GM19324 (cell line): ENCODE data around the gene LGALS3.

Source experiments
- ATAC-seq: cut with Tn5 transposase; IDR thresholded peaks from one replicate; pipeline ENCODE4 v1.9.1; 2021; ENCODE audit warnings: mild to moderate bottlenecking, moderate library complexity; ENCODE audit not compliant: unreplicated experiment, low FRiP score

Gene LGALS3

DNA sequence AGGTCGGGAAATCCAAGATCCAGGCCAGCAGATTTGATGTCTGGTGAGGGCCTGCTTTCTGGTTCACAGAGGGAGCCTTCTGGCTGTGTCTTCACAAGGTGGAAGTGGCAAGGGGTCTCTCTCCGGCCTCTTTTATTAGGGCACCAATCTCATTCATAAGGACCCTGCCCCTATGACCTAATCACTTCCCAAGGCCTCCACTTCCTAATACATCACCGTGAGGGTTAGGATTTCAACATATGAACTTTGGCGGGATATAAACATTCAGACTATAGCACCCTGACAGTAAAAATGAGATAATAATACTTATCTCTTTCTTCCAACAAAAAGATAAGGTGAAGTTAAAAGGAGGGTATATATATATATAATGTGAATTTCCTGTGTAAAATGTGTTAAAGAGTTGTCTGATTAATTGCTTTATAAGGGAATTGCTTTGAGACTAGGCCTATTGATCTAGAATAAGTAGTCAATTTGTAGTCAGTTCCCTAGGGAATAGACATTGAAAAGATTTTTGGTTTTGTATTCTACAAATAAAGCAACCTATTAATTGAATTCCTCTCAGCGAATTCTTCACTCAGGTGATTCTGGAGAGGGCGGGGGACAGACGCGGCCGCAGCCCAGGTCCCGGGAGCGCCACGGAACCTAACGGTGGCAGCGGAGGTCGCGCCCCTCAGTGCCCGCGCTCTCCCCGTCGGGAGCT, 516 bp upstream of the LGALS3 start:
- no peak for ATAC-seq

DNA sequence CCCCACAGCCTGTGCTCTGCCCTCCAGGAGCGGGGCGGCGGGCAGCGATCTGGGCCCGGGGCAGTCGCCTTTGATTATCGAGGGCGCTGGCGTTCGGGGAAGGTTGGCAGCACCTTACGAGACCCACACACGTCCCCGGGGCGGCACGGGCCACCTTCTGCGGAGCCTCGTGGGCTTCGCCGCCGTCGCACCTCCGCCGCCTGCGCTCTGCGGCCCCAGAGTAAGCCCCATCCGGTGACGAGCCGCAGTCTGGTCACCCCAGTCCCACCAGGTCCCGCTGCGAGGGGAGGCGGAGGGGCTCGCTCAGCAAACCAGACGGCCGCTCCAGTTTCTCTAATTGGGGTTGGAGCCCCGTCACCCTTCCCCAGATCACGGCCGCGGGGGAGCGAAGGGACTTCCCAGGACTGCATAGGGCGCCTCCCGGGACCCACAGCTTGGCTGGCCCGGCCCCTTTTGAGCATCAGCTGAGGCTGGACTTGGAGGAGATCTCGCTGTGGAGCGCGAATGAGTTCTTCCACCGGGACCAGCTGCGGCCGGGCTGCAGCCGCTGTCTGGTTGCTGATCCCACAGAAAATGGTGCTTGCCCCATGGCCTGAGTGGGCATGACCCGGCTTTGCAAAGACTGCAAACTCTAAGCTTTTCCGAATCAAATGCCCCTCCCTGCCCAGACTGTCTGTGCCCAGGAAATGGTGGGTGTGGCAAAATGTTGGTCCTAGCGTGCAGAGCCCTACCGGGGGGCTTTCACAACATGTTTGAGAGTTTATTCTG, 560 bp downstream of the LGALS3 start:
- peak; percentile 71 for ATAC-seq

DNA sequence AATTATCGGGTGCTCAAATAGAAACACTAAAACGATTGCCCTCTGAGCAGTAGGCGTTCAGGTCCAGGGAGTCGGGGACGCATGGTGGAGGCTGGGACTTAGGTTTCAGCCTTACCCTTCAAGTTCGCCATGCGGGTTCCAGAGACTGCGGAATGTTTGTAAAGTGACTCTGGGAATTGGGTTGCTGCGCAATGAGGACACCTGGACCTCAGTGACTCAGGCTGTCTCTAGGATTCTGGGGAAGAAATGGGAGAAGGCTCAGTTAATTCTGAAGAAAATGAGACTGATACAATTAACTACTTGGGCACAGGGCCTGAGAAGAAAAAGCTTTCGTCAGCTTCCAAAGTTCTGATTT, 1.1 kb downstream of the LGALS3 start:
- ATAC-seq: no peak

DNA sequence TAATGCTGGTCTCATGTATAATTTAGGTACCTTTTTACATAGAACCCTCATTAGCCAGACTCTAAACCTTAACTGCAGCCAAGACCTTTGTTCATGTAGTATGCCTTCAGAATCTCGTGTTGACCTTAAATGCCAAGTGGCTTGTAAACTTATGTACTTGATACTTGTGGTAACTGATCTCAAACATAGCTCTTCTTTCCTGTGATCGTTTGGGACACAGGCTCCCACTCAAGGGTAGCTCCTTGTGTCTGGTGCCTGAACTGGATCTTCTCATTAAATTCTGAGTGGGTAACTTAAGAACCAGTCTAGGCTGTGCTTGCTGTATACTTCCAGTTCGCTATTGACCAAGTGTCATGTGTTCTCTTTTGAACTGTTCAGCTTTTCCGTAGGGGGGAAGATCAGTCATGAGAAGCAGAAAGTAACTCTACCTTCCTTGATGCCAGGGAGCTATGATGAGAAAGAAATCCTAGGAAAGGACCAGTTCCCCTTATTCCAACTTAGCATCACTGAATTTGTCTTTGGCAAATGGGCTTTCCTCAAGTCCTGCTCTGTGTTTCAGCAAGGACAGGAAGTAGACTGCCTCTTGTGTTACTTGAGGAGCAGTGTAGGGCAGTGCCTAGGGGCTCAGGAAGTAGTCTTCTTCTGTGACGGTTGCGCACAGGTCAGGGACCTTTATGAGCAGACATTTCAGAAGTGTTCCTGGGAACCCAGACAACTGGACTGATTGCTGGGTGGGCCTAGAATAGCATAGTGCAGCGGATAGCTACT, 2.5 kb downstream of the LGALS3 start:
- ATAC-seq: no peak

DNA sequence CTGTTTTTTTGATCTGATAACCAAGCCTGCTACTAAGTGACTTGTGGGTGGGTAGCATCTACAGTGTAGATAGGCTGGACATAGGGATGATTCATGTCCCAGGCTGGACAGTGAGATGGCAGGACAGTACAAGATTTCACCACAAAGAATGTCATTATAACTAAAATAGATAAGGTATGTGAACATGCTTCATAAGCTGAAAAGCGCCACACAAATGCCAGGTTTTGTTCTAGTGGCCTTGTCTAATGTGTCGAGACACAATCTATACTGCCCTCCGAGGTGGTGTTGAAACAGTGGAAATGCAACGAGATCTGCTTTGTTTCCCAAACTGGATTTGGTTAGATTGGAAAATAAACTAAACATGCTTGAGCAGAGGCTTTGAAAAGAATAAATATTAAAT, 4.4 kb downstream of the LGALS3 start:
- ATAC-seq: no peak

DNA sequence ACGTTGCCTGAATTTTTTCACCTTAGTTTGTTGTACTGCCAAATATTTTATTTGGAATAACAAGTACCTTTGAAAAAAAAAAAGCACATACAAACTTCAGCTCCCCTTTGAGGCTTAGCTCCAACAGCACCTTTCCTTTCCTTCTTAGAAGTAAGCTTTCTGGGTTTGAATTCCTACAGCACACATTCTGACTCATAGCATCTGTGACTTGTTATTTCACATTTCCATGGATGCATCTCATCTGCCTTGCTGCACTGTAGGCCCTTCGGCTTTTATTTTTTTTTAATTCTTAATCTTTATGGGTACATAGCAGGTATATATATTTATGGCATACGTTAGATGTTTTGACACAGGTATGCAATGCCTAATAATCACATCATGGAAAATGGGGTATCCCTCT, 7.2 kb downstream of the LGALS3 start:
- ATAC-seq: no peak

DNA sequence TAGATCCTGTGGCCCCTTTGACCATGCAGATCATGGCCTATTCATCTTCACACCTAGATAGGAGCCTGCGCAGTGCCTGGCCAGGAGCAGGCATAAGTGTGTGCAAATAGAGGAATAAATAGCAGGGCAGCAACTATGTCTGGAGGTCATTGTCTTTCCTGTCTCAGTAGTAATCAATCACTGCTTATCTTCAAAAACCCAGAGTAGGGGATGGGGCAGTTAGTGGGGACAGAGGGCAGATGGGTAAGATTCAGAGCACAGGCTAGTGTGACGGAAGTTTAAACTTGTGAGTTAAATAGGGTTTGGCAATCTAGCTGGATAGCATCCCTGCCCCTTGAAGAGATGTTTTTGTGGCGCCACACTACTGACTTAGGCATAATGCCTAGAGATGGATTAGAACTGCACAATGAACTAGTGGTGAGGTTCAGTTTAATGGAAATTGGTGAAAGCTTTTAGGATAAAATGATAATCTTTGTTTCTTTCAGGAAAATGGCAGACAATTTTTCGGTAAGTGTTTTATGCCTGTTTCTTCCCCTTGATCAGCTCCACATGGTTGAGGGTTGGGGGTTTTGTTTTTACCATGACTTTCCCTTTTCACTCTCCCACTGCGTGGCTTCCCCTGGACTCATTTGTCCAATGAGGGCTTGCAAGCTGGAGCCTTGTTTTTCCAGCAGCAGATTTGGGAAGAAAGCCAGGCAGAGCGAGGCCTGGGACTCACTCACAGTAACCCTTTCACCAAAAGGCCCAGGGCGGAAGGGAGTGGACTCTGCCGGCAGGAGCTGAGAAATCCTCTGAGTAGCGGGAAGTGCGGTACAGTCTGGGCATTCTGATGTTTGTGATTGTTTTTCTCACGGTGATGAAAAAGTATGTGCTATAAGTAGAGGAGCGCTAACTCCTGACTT, 8.1 kb downstream of the LGALS3 start:
- ATAC-seq: no peak

DNA sequence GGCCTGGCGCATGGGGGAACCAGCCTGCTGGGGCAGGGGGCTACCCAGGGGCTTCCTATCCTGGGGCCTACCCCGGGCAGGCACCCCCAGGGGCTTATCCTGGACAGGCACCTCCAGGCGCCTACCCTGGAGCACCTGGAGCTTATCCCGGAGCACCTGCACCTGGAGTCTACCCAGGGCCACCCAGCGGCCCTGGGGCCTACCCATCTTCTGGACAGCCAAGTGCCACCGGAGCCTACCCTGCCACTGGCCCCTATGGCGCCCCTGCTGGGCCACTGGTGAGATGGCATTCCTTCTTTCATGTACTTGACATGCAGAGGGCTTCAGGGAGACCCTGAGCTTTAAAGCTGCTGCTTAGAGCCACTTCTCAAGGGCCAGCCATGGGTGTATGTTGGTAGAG, 9.0 kb downstream of the LGALS3 start:
- no peak for ATAC-seq

DNA sequence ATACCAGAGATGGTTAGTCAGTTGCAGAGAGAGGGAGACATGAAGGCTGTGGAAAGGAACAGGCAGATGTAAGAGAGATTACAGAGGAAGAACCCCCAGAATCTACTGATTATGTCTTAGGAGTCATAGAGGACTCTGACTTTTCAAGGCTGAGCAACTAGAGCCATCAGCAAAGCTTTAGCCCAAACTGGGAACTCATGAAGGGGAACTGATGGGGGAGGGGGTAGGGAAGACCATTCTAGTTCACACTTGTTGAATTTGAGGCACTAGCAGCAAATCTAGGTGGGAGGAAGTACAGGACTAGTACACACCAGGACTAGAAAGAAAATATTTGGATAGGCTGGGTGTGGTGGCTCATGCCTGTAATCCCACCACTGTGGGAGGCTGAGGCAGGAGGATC, 10.1 kb downstream of the LGALS3 start:
- no peak for ATAC-seq

DNA sequence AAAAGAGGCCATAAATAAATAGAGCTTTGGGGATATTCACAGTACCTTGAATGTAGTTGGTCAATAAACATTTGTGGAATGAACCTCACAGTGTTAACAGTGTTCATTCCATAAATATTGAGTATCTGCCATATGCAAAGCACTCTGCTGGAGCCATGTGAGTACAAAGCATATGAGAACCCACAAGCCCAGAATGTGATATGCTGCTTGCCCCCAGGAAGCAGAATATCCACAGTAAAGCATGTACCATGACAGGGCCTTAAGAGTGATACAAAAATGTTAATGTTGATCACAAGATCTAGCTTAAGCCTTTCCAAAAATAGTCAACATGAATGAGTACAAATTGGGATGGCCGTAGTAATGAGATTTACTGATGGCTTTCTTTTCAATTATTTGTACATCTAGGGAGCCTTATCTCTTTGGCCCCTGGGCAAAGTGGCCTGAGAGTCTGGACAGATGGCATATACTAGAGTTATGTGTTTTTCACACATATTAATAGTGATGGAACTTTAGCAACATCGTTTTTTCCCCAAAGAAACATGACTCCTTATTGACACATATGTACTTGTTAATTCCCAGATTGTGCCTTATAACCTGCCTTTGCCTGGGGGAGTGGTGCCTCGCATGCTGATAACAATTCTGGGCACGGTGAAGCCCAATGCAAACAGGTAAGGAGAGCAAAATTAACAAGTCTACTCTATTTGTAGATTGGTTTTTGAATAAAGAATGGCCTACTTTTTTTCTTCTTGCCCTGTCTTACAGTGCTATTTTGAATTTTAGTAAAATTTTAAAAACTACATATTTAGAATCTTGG, 10.9 kb downstream of the LGALS3 start:
- ATAC-seq: no peak

DNA sequence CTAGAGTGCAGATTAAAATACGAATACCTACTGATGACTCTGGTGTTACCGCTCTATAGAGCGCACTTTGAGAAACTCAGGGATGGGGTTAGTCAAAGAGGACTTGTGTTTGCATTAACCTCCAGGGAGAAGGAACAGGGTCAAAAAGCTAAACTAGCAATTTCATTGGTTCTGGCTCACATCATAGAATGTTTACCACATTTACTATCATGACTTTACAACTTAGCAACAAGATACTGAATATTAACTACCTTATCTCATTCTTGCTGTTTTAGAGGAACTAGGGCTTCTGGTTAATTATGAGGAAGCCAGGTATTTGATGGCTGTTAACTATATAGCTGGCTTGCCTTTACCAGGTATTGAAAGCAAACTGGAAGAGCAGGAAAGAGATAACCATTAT, 12.8 kb downstream of the LGALS3 start:
- ATAC-seq: no peak

DNA sequence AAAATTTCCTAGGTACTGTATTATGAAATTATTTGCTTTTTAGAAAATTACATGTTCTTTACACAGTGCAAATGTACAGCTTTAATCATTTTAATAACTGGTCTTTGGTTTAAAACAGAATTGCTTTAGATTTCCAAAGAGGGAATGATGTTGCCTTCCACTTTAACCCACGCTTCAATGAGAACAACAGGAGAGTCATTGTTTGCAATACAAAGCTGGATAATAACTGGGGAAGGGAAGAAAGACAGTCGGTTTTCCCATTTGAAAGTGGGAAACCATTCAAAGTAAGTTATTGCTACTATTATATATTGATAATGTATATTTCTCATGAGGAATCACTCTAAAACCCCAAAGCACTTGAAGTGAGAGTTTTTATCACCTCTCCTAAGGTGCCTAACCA, 13.4 kb downstream of the LGALS3 start:
- ATAC-seq: no peak

DNA sequence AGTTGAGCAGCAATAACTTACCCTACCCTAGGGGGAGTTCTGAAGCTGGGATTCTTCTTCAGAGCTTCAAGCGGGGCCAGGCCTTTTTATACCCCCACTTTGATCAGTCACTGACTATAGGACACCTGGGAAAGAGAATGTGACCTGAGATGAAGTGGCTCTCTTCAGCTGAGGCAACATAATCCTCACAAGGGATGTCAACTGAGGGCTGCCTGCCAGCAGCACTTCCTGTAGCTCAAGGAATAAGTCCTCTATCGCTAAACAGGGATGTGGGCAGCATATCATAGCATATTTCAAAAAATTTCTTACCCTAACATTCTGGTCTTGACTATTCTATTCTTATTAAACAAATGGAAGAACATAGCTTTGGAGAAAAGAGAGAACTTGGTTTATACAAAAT, 17.4 kb downstream of the LGALS3 start:
- ATAC-seq: no peak

DNA sequence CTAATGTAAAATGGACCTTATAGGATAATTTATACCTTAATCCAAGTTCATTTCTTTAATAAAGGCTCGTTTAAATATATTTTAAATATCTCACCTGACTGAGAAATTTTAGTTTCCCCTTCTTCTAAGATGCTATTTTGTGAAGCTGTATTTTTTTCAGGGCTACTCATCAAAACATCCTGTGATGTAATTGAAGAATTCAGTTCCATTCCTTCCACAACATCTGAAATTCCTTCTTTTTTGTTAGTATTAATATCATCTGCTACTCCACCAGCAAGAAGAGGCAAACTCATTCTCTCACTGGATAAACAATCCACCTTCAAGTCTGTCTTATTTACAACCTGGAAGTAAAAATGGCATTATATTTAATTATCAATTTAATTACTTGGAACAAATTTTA, 22.5 kb downstream of the LGALS3 start:
- no peak for ATAC-seq

DNA sequence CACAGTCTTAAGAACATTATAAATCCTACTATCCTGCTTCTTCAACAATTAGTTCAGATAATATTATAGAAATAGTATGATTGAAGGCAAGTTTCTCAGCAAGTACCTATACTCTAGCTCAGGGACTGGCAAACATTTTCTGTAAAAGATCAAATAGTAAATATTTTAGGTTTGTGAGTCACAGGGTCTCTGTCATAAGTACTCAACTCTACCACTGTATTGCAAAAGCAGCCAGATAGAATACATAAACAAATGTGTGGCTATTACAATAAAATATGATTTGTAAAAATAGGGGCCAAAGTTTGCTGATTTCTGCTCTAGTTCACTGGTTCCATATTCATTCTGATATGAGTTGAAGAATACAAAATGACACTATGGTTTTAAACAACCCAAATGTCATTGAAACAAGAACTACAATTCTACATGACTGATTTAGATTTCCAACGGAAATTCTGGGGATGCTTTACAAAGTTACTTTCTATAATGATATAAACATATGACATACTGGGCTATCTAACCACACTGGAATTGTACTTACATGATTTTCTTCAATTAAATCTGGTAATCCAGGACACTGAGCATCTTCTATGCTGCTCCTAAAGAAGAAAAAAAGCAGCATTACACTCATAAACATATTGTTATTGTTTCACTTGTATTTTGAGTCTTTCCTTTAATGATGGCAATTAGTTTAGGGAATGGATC, 23.2 kb downstream of the LGALS3 start:
- no peak for ATAC-seq

DNA sequence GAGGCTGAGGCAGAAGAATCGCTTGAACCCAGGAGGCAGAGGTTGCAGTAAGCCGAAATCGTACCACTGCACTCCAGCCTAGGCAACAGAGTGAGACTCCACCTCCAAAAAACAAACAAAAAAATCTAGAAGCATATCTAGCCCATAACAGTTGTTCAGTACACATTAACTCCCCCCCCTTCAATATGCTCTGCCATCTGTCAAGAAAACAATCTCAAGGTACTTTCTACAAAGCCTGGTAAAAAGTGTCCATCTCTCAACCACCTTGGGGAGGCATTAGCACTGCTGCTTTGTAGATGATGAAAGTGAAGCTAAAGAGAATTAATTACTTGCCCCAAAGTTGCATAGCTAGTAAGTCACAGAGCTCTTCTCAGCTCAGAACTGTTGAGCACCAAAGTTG, 24.9 kb downstream of the LGALS3 start:
- ATAC-seq: no peak

DNA sequence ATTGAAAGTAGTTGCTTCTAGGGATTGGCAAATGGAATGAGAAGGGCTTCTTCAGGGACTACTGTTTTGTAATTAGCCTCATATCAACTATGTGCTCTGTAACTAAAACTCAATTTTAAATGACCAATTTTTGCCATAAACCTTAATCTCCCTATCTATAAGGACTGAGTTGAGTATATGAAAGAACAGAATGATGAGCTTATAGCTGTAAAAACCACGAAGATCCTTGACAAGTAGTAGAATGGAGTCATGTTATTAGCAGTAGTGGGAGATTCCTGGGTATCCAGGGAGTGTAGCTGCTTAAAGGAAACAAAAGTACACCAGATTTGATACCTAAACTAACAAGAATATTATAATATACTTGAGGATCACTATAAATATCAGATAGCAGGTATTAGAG, 28.0 kb downstream of the LGALS3 start:
- ATAC-seq: no peak

DNA sequence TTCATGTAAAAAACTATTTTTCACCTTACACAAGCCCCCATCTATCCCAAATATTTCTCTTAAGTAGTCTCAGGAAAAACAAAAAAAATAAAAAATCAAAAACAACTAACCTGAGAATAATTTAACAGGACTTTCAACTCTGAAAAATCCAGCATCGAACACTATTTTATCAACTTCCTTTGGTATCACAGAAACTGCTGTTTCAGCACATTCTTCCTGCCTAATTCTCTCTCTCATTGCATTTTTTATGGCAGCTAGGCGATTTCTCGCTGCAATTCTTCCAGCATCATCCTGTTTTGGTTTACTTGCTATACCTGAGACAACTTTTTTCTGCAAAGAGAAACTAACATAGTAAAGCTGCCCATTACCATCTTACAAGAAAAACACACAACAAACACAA, 29.4 kb downstream of the LGALS3 start:
- ATAC-seq: no peak

DNA sequence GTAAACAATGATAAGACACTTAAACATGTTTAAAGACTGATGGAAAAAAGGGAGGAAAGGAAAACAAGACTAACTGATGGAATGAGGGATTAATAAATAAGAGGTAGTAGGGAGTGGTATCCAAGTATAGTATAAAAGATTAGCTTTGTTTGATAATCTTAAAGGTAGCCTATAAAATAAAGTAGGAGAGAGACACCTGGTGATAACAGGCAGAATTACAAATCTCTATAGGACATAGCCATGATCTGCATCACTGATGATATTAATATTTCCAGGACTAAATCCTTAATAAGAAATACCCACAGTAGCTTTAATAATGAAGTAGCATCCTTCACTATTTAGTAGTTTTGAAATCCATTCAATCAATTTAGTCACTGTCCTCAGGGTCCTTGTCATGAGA, 31.9 kb downstream of the LGALS3 start:
- ATAC-seq: no peak
